ENCODE measurements around the gene NMRK1.
A peak's percentile ranks its signal among the peaks of the same experiment; 100 is the strongest.

Gene NMRK1

GRCh38 chr9:75054368-75055001, 33.5 kb downstream of the NMRK1 start:
- DNase-seq (ENCODE audit: low spot score), result no peak

- no peak for DNase-seq (ENCODE audit: low spot score)
Observed at GRCh38 chr9:75053869-75054268, 34.1 kb downstream of the NMRK1 start.

- no peak for DNase-seq (ENCODE audit: low spot score)
Observed at GRCh38 chr9:75051285-75051684, 36.7 kb downstream of the NMRK1 start.

GRCh38 chr9:75047506-75047905, 40.4 kb downstream of the NMRK1 start:
- DNase-seq (ENCODE audit: low spot score), result no peak

GRCh38 chr9:75046725-75047345, 41.1 kb downstream of the NMRK1 start:
- no peak for DNase-seq (ENCODE audit: low spot score)

GRCh38 chr9:75041041-75041440, 46.9 kb downstream of the NMRK1 start:
- DNase-seq (ENCODE audit: low spot score), result no peak

GRCh38 chr9:75039801-75040200, 48.2 kb downstream of the NMRK1 start:
- DNase-seq (ENCODE audit: low spot score), result no peak

- DNase-seq (ENCODE audit: low spot score), result no peak
Observed at GRCh38 chr9:75039009-75039408, 48.9 kb downstream of the NMRK1 start.

GRCh38 chr9:75036793-75037192, 51.2 kb downstream of the NMRK1 start:
- DNase-seq (ENCODE audit: low spot score), result no peak

- DNase-seq (ENCODE audit: low spot score), result no peak
Observed at GRCh38 chr9:75033791-75034473, 54.0 kb downstream of the NMRK1 start.

GRCh38 chr9:75027187-75028107, 60.5 kb downstream of the NMRK1 start:
- peak; percentile 69 for DNase-seq (ENCODE audit: low spot score)

GRCh38 chr9:75023846-75024245, 64.1 kb downstream of the NMRK1 start:
- no peak for DNase-seq (ENCODE audit: low spot score)

- no peak for DNase-seq (ENCODE audit: low spot score)
Observed at GRCh38 chr9:75019654-75020053, 68.3 kb downstream of the NMRK1 start.

- DNase-seq (ENCODE audit: low spot score), result no peak
Observed at GRCh38 chr9:75019022-75019421, 68.9 kb downstream of the NMRK1 start.

GRCh38 chr9:75017378-75017777, 70.6 kb downstream of the NMRK1 start:
- DNase-seq (ENCODE audit: low spot score), result no peak

GRCh38 chr9:75013735-75014134, 74.2 kb downstream of the NMRK1 start:
- no peak for DNase-seq (ENCODE audit: low spot score)
